Breast epithelium (tissue), 3 donors: Measurements from ENCODE around the gene LRG1.
A peak's percentile ranks its signal among the peaks of the same experiment; 100 is the strongest.

Experiments used
- POLR2A ChIP-seq: fragments of 450-650 bp; IDR thresholded peaks from one replicate; pipeline ENCODE4 v1.6.1; 2016; ENCODE audit warnings: antibody characterized with exemption, mild to moderate bottlenecking, moderate library complexity
- POLR2AphosphoS5 ChIP-seq, 3 donors: sonication (generic); formaldehyde crosslinking; IDR thresholded peaks; one replicate each; pipeline ENCODE4 v1.6.1; 2017; ENCODE audit warnings: antibody characterized with exemption in 3 of 3
- TF ChIP-seq, protein P1 (sequence below), 3 donors: fragments of 450-650 bp; IDR thresholded peaks; one replicate each; pipeline ENCODE4 v1.5.1; 2016 to 2017; ENCODE audit warnings: antibody characterized with exemption in 3 of 3, mild to moderate bottlenecking in 3 of 3, moderate library complexity in 3 of 3

DNA sequence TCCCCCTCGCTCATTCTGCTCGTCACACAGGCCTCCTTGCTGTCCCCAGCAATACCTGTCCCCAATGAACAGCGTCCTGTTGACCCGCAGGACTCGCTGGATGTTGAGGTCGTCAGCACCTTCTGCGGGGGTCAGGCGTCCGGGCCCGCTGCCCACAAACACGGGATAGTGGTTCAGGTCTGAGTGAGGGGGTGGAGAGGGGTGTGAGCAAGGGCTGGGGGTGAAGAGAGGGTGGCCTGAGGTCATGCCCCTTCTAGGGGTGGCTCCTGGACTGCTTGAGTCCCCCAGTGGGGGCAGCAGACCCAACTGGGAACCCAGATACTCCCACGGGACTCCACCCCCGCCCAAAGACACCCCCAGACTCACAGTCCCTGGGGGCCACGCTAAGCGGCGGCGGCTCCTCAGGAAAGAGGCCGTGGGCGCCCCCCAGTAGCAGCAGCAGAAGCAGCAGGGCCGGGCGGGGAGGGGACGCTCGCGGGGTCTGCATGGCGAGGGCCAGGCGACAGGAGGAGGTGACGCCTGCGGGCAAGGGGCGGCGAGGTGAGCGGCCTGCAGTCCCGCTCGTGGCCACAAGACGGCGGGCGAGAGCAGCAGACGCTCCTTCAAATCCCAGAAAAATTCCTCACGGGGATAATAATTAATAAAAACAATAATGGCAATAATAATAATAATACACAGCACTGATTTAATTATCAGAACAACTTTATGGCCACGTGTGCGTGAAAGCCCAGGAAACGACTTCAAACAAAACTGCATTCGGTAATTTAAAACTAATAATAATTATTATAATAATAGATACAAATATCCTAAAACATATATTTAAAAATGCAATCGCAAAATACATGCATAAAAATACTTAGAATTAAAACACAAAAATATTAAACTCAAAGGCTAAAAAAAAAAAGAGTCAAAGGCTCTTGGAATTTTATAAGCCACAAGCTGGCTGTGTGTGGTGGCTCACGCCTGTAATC is 18.4 kb upstream of the LRG1 start:
- TF ChIP-seq, protein P1, sequence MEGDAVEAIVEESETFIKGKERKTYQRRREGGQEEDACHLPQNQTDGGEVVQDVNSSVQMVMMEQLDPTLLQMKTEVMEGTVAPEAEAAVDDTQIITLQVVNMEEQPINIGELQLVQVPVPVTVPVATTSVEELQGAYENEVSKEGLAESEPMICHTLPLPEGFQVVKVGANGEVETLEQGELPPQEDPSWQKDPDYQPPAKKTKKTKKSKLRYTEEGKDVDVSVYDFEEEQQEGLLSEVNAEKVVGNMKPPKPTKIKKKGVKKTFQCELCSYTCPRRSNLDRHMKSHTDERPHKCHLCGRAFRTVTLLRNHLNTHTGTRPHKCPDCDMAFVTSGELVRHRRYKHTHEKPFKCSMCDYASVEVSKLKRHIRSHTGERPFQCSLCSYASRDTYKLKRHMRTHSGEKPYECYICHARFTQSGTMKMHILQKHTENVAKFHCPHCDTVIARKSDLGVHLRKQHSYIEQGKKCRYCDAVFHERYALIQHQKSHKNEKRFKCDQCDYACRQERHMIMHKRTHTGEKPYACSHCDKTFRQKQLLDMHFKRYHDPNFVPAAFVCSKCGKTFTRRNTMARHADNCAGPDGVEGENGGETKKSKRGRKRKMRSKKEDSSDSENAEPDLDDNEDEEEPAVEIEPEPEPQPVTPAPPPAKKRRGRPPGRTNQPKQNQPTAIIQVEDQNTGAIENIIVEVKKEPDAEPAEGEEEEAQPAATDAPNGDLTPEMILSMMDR (IDR thresholded peaks at IDR 0.05), result peak; percentile 96 to 99 (median 96)
- TF ChIP-seq POLR2AphosphoS5 (IDR thresholded peaks at IDR 0.05), result no peak
- no peak for TF ChIP-seq POLR2A
